HepG2 (cell line): ENCODE data around the gene LRRC3C. TPM values are rescaled to one million over a fixed set of nuclear protein-coding genes. Genes with fewer than 3 reads are reported as not detected.

Experiments
- CBX1 ChIP-seq: IDR thresholded peaks from one replicate; pipeline ENCODE4 v1.6.1; 2016; ENCODE audit warnings: antibody characterized with exemption, low read depth
- FIP1L1 ChIP-seq: fragments of 200-400 bp; formaldehyde crosslinking; IDR thresholded peaks from 2 replicates; pipeline ENCODE4 v1.6.1; 2018; ENCODE audit warnings: low read depth, mild to moderate bottlenecking, low read length, moderate library complexity, borderline replicate concordance; ENCODE audit not compliant: insufficient read depth
- FOXO1 ChIP-seq: sonication (generic); formaldehyde crosslinking; IDR thresholded peaks from 2 replicates; pipeline ENCODE4 v1.4.0; 2020; ENCODE audit warnings: missing genetic modification reagents
- GLI4 ChIP-seq: sonication (generic); formaldehyde crosslinking; IDR thresholded peaks from 2 replicates; pipeline ENCODE4 v1.5.1; 2020; ENCODE audit warnings: missing genetic modification reagents, mild to moderate bottlenecking, moderate library complexity, borderline replicate concordance
- IKZF1 ChIP-seq: fragments of 450-650 bp; IDR thresholded peaks from 2 replicates; pipeline ENCODE4 v1.7.1; 2016
- MXI1 ChIP-seq: IDR thresholded peaks from 3 replicates; pipeline ENCODE4 v1.6.1; 2012; ENCODE audit warnings: low read depth, low read length, inconsistent platforms, borderline replicate concordance
- NBN ChIP-seq: fragments of 450-650 bp; conservative IDR thresholded peaks from 2 replicates; pipeline ENCODE4 v1.6.1; 2017
- POLR2AphosphoS2 ChIP-seq: IDR thresholded peaks from 2 replicates; pipeline ENCODE4 v1.6.1; 2011; ENCODE audit warnings: low read depth, low read length, improper control_type of control experiment
- RBFOX2 ChIP-seq: fragments of 200-400 bp; formaldehyde crosslinking; IDR thresholded peaks from 2 replicates; pipeline ENCODE4 v1.6.1; 2017; ENCODE audit warnings: low read depth, mild to moderate bottlenecking, low read length
- SAFB2 ChIP-seq: sonication (generic); formaldehyde crosslinking; IDR thresholded peaks from 2 replicates; pipeline ENCODE4 v1.5.1; 2020; ENCODE audit warnings: missing genetic modification reagents, low read depth, mild to moderate bottlenecking, borderline replicate concordance
- SMAD1 ChIP-seq: sonication (generic); formaldehyde crosslinking; IDR thresholded peaks from 2 replicates; pipeline ENCODE4 v1.4.0; 2020; ENCODE audit warnings: missing genetic modification reagents, low read depth, mild to moderate bottlenecking, borderline replicate concordance
- SMARCC2 ChIP-seq: fragments of 450-650 bp; IDR thresholded peaks from 2 replicates; pipeline ENCODE4 v1.6.1; 2017; ENCODE audit warnings: antibody characterized with exemption, mild to moderate bottlenecking
- SOX13 ChIP-seq, 3 experiments: fragments of 450-650 bp in 1 of 3; sonication (generic) in 1 of 3; formaldehyde crosslinking in 1 of 3; IDR thresholded peaks in 2 of 3; conservative IDR thresholded peaks in 1 of 3; 2 replicates each; pipeline versions ENCODE4 v1.5.0 to v1.6.1; 2016 to 2020; ENCODE audit warnings: antibody characterized with exemption in 1 of 3, mild to moderate bottlenecking in 1 of 3, missing compliant biosample characterization in 1 of 3, missing genetic modification reagents in 1 of 3, moderate library complexity in 1 of 3
- SPEN ChIP-seq: sonication (generic); formaldehyde crosslinking; IDR thresholded peaks from 2 replicates; pipeline ENCODE4 v1.5.1; 2020; ENCODE audit warnings: low read depth, mild to moderate bottlenecking, missing genetic modification reagents
- TAF1 ChIP-seq: sonication (generic); formaldehyde crosslinking; IDR thresholded peaks from 2 replicates; pipeline ENCODE4 v1.4.0; 2020; ENCODE audit warnings: missing genetic modification reagents
- U2AF1 ChIP-seq: fragments of 200-400 bp; formaldehyde crosslinking; optimal IDR thresholded peaks from 2 replicates; pipeline ENCODE3; 2017; ENCODE audit warnings: mild to moderate bottlenecking, low read depth, low read length
- WIZ ChIP-seq: sonication (generic); formaldehyde crosslinking; IDR thresholded peaks from 2 replicates; pipeline ENCODE4 v1.5.1; 2020; ENCODE audit warnings: mild to moderate bottlenecking, missing genetic modification reagents
- XBP1 ChIP-seq: sonication (generic); formaldehyde crosslinking; IDR thresholded peaks from 2 replicates; pipeline ENCODE4 v1.5.0; 2020; ENCODE audit warnings: missing genetic modification reagents
- ZFP36 ChIP-seq: fragments of 150-350 bp; IDR thresholded peaks from 2 replicates; pipeline ENCODE4 v1.6.1; 2018; ENCODE audit warnings: borderline replicate concordance, low read length, low read depth; ENCODE audit not compliant: partially characterized antibody
- ZNF33B ChIP-seq: sonication (generic); formaldehyde crosslinking; IDR thresholded peaks from 2 replicates; pipeline ENCODE4 v1.5.1; 2020; ENCODE audit warnings: mild to moderate bottlenecking, missing genetic modification reagents
- ZNF674 ChIP-seq: sonication (generic); formaldehyde crosslinking; IDR thresholded peaks from 2 replicates; pipeline ENCODE4 v1.5.0; 2020; ENCODE audit warnings: low read depth, mild to moderate bottlenecking, missing genetic modification reagents
- ZNF761 ChIP-seq: sonication (generic); formaldehyde crosslinking; conservative IDR thresholded peaks from 2 replicates; pipeline ENCODE4 v1.4.0; 2020; ENCODE audit warnings: mild to moderate bottlenecking, missing genetic modification reagents
- ZNF775 ChIP-seq: sonication (generic); formaldehyde crosslinking; IDR thresholded peaks from 2 replicates; pipeline ENCODE4 v1.4.0; 2020; ENCODE audit warnings: missing genetic modification reagents, mild to moderate bottlenecking, moderate library complexity, borderline replicate concordance
- ZNF816 ChIP-seq: sonication (generic); formaldehyde crosslinking; IDR thresholded peaks from 2 replicates; pipeline ENCODE4 v1.8.0; 2022; ENCODE audit warnings: missing genetic modification reagents, mild to moderate bottlenecking, borderline replicate concordance
- ZSCAN29 ChIP-seq: sonication (generic); formaldehyde crosslinking; conservative IDR thresholded peaks from 2 replicates; pipeline ENCODE4 v1.4.0; 2020; ENCODE audit warnings: mild to moderate bottlenecking, missing genetic modification reagents
- polyA plus RNA-seq, 8 experiments: library from polyadenylated mRNA; depleted of rRNA in 3 of 8; stranded (reverse) in 7 of 8; unstranded in 1 of 8; fragments of >200 nt; fragmentation: Illumina TruSeq in 4 of 8; extraction: Trizol in 4 of 8; gene quantifications; 2 replicates each; pipeline versions ENCODE4 v1.2.1 to v1.2.3, GENCODE V29; 2011 to 2016; ENCODE audit warnings: low read depth in 4 of 8, missing spikeins in 1 of 8, mixed read lengths in 1 of 8; ENCODE audit not compliant: insufficient read depth in 1 of 8
- total RNA-seq, 5 experiments: library from RNA; depleted of rRNA; stranded (reverse); fragments of >200 nt; fragmentation: Illumina TruSeq; extraction: Trizol; gene quantifications; 2 replicates each; pipeline ENCODE4 v1.2.3, GENCODE V29; 2016; ENCODE audit warnings: low read depth in 1 of 5
- TF ChIP-seq, protein P1 (sequence below): sonication (generic); formaldehyde crosslinking; IDR thresholded peaks from 2 replicates; pipeline ENCODE4 v1.5.1; 2020; ENCODE audit warnings: missing genetic modification reagents, mild to moderate bottlenecking, borderline replicate concordance
- TF ChIP-seq, protein P2 (sequence below): IDR thresholded peaks from 2 replicates; pipeline ENCODE4 v1.6.1; 2016; ENCODE audit warnings: missing compliant biosample characterization, missing genetic modification reagents, borderline replicate concordance
- TF ChIP-seq, protein P3 (sequence below): sonication (generic); formaldehyde crosslinking; IDR thresholded peaks from 2 replicates; pipeline ENCODE4 v1.8.0; 2023; ENCODE audit warnings: mild to moderate bottlenecking, missing genetic modification reagents

Gene LRRC3C
- total and polyA plus RNA-seq, 2 of the 13 experiments (the other 11 are each of a cell fraction or from before 2014, with no cell fraction given) = 0.17 TPM; not detected in 1

DNA sequence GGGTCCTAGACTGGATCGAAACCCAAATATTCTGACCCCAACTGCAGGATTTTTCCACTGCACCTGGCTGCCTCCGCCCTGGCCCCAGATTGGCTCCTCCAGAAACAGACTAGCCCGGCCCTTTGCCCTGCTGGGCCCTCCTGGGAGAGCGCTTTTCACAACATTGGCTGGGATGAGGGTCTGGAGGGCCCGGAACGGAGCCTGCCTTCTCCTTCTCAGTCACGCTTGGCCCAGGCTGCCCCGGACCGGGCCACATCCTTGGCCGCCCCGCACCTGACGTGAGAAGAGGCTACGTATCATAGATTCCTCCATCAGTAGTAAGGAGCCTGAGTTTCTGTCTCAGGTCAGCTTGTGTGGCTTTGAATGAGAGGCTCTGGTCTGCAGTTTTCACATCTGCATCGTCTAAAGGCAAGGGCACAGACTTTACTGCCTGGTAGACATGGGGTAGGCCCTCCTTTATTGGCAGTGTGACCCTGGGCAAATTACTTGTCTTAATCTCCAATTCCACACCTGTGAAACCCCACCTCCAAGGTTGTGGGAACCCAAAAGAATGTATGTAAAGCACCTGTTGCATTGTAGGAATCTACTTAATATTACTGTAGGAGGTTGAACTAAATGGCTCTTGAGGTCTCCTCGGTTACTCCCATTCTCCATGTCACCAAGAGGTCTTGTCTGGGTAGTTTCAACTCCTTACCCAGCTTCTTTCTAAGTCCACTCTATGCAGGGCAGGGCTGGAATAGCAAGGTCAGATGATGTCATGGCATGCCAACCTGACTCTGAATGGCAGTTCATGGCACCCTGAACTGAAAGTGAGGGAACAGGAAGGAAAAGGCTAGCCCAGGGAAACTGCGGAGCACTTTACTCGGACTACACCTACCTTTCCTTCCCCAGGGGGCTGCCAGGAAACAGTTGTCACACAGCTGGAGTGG lies 661 bp downstream of the LRRC3C start (continued):
- TF ChIP-seq ZNF33B (CRISPR knock-in tag) (no peak), ZNF775 (CRISPR knock-in tag) (no peak), RBFOX2 (no peak), ZNF816 (no peak), SOX13 (IDR thresholded peaks at IDR 0.05) (no peak), SOX13 (CRISPR knock-in tag; conservative IDR thresholded peaks at IDR 0.05 in 1 of 2, IDR thresholded peaks at IDR 0.05 in 1 of 2) (no peak), SPEN (CRISPR knock-in tag) (no peak), ZNF674 (CRISPR knock-in tag) (no peak), U2AF1 (no peak), FIP1L1 (no peak), POLR2AphosphoS2 (0 out of 2 replicates have a peak, but pooled peaks have one; percentile 36), WIZ (CRISPR knock-in tag) (no peak), FOXO1 (CRISPR knock-in tag) (no peak), ZSCAN29 (CRISPR knock-in tag) (0 out of 2 replicates have a peak, but pooled peaks have one; percentile 55), CBX1 (no peak), ZNF761 (CRISPR knock-in tag) (no peak), MXI1 (no peak), SMAD1 (CRISPR knock-in tag) (no peak), TAF1 (CRISPR knock-in tag) (peak; percentile 41; the same call in 1 of the 2 replicates), SAFB2 (CRISPR knock-in tag) (no peak), XBP1 (CRISPR knock-in tag) (no peak), GLI4 (CRISPR knock-in tag) (no peak; the same call in 1 of the 2 replicates), NBN (no peak), SMARCC2 (no peak), IKZF1 (no peak), ZFP36 (no peak)
- TF ChIP-seq, protein P1, sequence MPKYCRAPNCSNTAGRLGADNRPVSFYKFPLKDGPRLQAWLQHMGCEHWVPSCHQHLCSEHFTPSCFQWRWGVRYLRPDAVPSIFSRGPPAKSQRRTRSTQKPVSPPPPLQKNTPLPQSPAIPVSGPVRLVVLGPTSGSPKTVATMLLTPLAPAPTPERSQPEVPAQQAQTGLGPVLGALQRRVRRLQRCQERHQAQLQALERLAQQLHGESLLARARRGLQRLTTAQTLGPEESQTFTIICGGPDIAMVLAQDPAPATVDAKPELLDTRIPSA (CRISPR knock-in tag) = 0 out of 2 replicates have a peak, but pooled peaks have one; percentile 50
- TF ChIP-seq, protein P2, sequence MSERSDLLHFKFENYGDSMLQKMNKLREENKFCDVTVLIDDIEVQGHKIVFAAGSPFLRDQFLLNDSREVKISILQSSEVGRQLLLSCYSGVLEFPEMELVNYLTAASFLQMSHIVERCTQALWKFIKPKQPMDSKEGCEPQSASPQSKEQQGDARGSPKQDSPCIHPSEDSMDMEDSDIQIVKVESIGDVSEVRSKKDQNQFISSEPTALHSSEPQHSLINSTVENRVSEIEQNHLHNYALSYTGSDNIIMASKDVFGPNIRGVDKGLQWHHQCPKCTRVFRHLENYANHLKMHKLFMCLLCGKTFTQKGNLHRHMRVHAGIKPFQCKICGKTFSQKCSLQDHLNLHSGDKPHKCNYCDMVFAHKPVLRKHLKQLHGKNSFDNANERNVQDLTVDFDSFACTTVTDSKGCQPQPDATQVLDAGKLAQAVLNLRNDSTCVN (CRISPR knock-in tag) = no peak
- TF ChIP-seq, protein P3, sequence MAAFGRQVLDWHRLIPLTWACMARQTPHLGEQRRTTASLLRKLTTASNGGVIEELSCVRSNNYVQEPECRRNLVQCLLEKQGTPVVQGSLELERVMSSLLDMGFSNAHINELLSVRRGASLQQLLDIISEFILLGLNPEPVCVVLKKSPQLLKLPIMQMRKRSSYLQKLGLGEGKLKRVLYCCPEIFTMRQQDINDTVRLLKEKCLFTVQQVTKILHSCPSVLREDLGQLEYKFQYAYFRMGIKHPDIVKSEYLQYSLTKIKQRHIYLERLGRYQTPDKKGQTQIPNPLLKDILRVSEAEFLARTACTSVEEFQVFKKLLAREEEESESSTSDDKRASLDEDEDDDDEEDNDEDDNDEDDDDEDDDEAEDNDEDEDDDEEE (CRISPR knock-in tag) = no peak; the same call in none of the 2 replicates
